Fibroblast of mammary gland (primary cell): ENCODE data around the gene TRPC4.

ENCODE experiments used
- DNase-seq: peaks from one replicate; pipeline ENCODE4 v3.0.0-alpha.2; 2010; ENCODE audit warnings: low read depth
- H3K4me3 ChIP-seq: 2 replicates; pipeline ENCODE4 v1.5.1; 2011; ENCODE audit warnings: low read depth, mild to moderate bottlenecking, low read length, moderate library complexity; ENCODE audit not compliant: control insufficient read depth
- TF ChIP-seq, protein P1 (sequence below): conservative IDR thresholded peaks from 2 replicates; pipeline ENCODE4 v1.5.1; 2011; ENCODE audit warnings: low read depth, low read length, inconsistent platforms; ENCODE audit not compliant: control insufficient read depth, insufficient read depth

TRPC4 gene

GRCh38 chr13:37682496-37682895, 187.1 kb downstream of the TRPC4 start:
- H3K4me3 ChIP-seq, result no peak overlapping the region
- DNase-seq, result no peak
- TF ChIP-seq, protein P1, sequence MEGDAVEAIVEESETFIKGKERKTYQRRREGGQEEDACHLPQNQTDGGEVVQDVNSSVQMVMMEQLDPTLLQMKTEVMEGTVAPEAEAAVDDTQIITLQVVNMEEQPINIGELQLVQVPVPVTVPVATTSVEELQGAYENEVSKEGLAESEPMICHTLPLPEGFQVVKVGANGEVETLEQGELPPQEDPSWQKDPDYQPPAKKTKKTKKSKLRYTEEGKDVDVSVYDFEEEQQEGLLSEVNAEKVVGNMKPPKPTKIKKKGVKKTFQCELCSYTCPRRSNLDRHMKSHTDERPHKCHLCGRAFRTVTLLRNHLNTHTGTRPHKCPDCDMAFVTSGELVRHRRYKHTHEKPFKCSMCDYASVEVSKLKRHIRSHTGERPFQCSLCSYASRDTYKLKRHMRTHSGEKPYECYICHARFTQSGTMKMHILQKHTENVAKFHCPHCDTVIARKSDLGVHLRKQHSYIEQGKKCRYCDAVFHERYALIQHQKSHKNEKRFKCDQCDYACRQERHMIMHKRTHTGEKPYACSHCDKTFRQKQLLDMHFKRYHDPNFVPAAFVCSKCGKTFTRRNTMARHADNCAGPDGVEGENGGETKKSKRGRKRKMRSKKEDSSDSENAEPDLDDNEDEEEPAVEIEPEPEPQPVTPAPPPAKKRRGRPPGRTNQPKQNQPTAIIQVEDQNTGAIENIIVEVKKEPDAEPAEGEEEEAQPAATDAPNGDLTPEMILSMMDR, result no peak

DNA sequence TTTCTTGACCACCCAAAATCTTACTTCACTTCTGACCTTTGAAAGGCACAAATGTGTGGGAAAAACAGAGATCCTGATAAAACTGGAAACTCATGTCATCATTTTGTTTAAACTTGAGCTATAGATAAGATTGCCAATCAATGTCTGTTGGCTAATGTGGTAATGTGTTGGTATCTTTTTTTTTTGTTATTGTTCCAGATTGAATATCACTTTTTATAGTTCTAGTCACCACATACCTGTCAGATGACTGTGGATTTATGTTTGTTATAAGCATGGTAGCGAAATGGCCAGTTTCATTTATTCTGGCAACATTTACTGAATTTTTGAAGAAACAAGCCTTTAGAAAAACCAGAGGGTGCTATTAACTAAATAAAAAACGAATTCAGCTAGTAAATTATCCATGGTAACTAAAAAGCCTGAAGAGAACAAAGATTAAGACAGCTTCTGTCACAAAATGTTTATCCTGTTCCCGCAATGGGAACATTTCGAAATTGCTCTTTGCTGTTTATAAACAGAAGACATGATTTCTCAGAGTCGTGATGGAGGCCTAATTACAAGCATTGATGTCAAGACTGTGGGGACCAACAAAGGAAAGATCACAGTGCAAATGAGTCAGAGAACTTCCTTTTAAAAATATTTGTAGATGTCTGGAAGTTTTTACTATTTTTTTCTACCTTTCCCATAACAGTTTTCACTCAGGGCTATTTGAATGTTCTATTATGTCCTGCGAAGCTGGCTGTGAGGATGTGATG, 188.1 kb downstream of the TRPC4 start:
- TF ChIP-seq, protein P1, result no peak
- H3K4me3 ChIP-seq, result no peak overlapping the region
- DNase-seq, result peak; percentile 87

DNA sequence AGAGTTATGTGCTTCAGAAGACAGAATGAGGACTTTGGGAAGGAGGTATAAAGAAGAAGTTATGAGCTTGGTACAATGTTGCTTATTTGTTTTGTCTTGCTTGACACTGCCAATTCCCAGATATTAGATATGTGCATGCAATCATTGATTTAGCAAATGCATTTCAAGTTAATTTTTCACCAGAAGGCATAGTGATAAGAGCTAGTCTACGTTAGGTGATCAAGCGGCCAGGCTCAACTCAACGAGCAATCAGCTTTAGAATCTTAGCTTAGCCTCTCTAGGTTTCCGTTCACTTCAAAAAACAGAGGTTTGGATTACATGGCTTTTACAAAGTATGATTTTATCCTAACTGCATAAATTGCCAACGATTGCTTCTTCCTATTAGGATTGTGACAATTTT, 189.4 kb downstream of the TRPC4 start:
- no peak overlapping the region for H3K4me3 ChIP-seq
- no peak for DNase-seq
- TF ChIP-seq, protein P1, result no peak

GRCh38 chr13:37679043-37679442, 190.5 kb downstream of the TRPC4 start:
- no peak overlapping the region for H3K4me3 ChIP-seq
- DNase-seq, result no peak
- TF ChIP-seq, protein P1, result peak; percentile 32

- DNase-seq, result no peak
- TF ChIP-seq, protein P1, result no peak
- no peak overlapping the region for H3K4me3 ChIP-seq
These were observed 199.7 kb downstream of the TRPC4 start for GRCh38 chr13:37669845-37670244.

- peak; percentile 34 for DNase-seq
- TF ChIP-seq, protein P1, result no peak
- no peak overlapping the region for H3K4me3 ChIP-seq
These were observed 201.9 kb downstream of the TRPC4 start for GRCh38 chr13:37667702-37668101.
